Choroid plexus epithelial cell (primary cell): ENCODE measurements around the gene RALGPS1.
A peak's percentile ranks its signal among the peaks of the same experiment; 100 is the strongest.

Source experiments
- DNase-seq: peaks from one replicate; pipeline ENCODE4 v3.0.0-alpha.2; 2010; ENCODE audit warnings: low read depth
- H3K4me3 ChIP-seq: 2 replicates; pipeline ENCODE4 v1.5.1; 2011; ENCODE audit warnings: low read depth, mild to moderate bottlenecking, control low read depth, low read length, moderate library complexity
- CTCF ChIP-seq: conservative IDR thresholded peaks from 2 replicates; pipeline ENCODE4 v1.5.1; 2011; ENCODE audit warnings: low read depth, mild to moderate bottlenecking, control low read depth, inconsistent platforms, low read length, moderate library complexity

RALGPS1 gene

GRCh38 chr9:127233989-127234388, 319.4 kb downstream of the RALGPS1 start:
- no peak for TF ChIP-seq CTCF
- no peak overlapping the region for H3K4me3 ChIP-seq
- no peak for DNase-seq

GRCh38 chr9:127237801-127238200, 323.2 kb downstream of the RALGPS1 start:
- no peak for TF ChIP-seq CTCF

GRCh38 chr9:127241354-127241753, 326.8 kb downstream of the RALGPS1 start:
- no peak for TF ChIP-seq CTCF
- no peak overlapping the region for H3K4me3 ChIP-seq
- no peak for DNase-seq

More at GRCh38 chr9:127237801-127238200, 323.2 kb downstream of the RALGPS1 start:
- no peak overlapping the region for H3K4me3 ChIP-seq
- DNase-seq = no peak

- peak overlapping the region; percentile 64 for H3K4me3 ChIP-seq
- no peak for TF ChIP-seq CTCF
These were observed 330.3 kb downstream of the RALGPS1 start for GRCh38 chr9:127244609-127245601.

GRCh38 chr9:127245637-127246164, 331.1 kb downstream of the RALGPS1 start:
- peak overlapping the region; percentile 64 for H3K4me3 ChIP-seq
- no peak for TF ChIP-seq CTCF
- no peak for DNase-seq

More at GRCh38 chr9:127244609-127245601, 330.3 kb downstream of the RALGPS1 start:
- DNase-seq = peak; percentile 96

- no peak for DNase-seq
- H3K4me3 ChIP-seq = no peak overlapping the region
- no peak for TF ChIP-seq CTCF
These were observed 333.7 kb downstream of the RALGPS1 start for GRCh38 chr9:127248241-127248640.
